ENCODE results near the gene SMAD3. TPM values are rescaled to one million over a fixed set of nuclear protein-coding genes. Genes with fewer than 3 reads are reported as not detected.

SMAD3 gene
- total RNA-seq, 2 donors from 2014 or later, result 19.7 to 52.4 TPM

GRCh38 chr15:67127331-67127664 lies 61.9 kb downstream of the SMAD3 start:
- Histone ChIP-seq H3K9me3 (no peaks in the 10 kb centered on the region), H3K27me3 (no peaks in the 10 kb centered on the region), H3K4me3 (no peak overlapping the region), H3K4me1 (peaks cover 67% of the 10 kb centered on the region), H3K36me3 (replicated peaks in 1 of 2; ENCODE audit: insufficient read depth in 1 of 2, low read depth in 2 of 2) (no peaks in the 10 kb centered on the region), H3K27ac (peak overlapping the region; percentile 59 to 81 (median 74))
- DNase-seq (no peak), ATAC-seq (no peak)
- WGBS, 2 donors, result 44 to 49% methylated on average over 5 of the region's 5 CpGs
- TF ChIP-seq POLR2A (IDR thresholded peaks at IDR 0.05) (no peak), CTCF (IDR thresholded peaks at IDR 0.05) (no peak)
- intact Hi-C loops (cut with DNase I), result no loop called here

DNA sequence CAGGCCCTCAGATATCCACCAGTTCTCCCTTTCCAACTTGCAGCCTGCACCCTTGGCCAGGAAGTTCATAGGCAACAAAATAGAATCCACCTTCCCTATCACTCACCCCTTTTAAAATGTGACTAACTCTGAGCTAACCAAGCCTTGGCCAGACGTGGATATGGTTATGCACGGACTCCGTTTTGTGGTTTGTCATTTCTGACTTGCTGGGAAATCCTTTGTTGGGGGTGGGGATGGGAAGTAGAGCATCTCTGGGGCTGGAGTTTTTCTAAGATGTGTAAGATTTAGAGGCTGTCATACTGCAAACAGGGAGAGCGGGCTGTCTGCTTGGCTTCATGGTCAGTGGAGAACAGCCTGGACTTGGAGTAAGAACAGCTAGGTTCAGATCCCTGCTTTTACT lies 62.6 kb downstream of the SMAD3 start:
- peak overlapping the region in 3 of 4 donors; percentile 74 to 81 (median 75) for H3K27ac ChIP-seq
- peaks cover 74% of the 10 kb centered on the region for H3K4me1 ChIP-seq
- intact Hi-C loops (cut with DNase I), result no loop called here
- WGBS, 2 donors, result 25 to 34% methylated on average over 4 of the region's 4 CpGs
- H3K27me3 ChIP-seq, result no peaks in the 10 kb centered on the region
- no peak for TF ChIP-seq POLR2A (IDR thresholded peaks at IDR 0.05)
- ATAC-seq (no peak), DNase-seq (peak in 1 of 4 donors; percentile 45)
- no peaks in the 10 kb centered on the region for H3K36me3 ChIP-seq (replicated peaks in 1 of 2; ENCODE audit: insufficient read depth in 1 of 2, low read depth in 2 of 2)
- no peaks in the 10 kb centered on the region for H3K9me3 ChIP-seq
- H3K4me3 ChIP-seq, result no peak overlapping the region

GRCh38 chr15:67130166-67130565 lies 64.8 kb downstream of the SMAD3 start:
- DNase-seq, result no peak
- intact Hi-C loops (cut with DNase I), result no loop called here
- no peak for ATAC-seq
- H3K9me3 ChIP-seq, result no peaks in the 10 kb centered on the region
- TF ChIP-seq POLR2A (IDR thresholded peaks at IDR 0.05), result no peak
- TF ChIP-seq CTCF (IDR thresholded peaks at IDR 0.05), result no peak
- H3K36me3 ChIP-seq (replicated peaks in 1 of 2; ENCODE audit: insufficient read depth in 1 of 2, low read depth in 2 of 2), result no peaks in the 10 kb centered on the region
- H3K27me3 ChIP-seq, result no peaks in the 10 kb centered on the region
- whole genome bisulfite sequencing, 2 donors, result 80 to 88% methylated on average over 12 of the region's 12 CpGs
- H3K4me3 ChIP-seq, result no peak overlapping the region
- H3K27ac ChIP-seq, result no peak overlapping the region
- H3K4me1 ChIP-seq, result peaks cover 81% of the 10 kb centered on the region

DNA sequence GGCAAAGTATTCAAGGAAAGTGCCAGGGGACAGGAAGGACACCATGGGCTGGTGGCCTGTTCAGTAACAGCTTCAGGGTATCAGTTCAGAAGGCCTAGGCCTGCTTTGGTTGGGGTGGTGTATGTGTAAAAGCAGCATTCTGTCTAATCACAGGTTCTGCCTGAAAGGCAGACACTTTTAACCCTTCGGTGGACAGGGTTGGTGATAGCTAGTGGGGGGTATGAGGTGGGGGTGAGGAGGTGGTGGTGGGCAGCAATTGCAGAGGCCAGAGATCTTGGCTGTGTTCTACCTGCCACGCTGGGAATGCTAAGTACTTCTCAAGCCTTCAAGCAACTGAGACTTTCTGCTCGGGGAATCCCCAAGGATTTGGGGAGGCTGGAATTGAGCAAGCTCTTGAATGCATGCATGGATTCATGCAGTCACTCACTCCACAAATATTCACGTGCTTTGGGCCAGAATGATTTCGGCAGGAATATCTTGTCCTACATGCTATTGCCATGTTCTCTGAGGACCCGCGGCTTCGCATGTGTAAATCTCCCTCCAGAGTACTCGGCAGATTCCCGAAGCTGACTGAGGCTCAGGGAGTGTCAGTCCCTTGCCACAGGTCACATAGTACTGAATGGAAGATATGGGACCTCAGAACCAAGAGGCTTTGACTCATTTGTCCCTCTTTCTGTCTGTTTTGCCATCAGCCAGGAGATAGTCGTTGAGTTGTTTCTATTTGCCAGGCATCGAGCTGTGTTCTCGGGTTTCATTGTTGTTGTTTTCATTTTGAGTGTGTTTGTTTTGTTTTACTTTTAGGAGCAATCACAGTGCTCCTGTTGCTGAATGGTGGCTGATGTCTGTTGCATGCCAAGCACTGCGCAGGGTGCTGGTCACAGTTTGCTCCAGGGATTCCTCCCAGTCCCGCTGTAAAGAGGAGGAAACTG lies 65.5 kb downstream of the SMAD3 start:
- no peak overlapping the region for H3K27ac ChIP-seq
- no peaks in the 10 kb centered on the region for H3K27me3 ChIP-seq
- ATAC-seq, result no peak
- WGBS, 2 donors, result 68 to 70% methylated on average over 14 to 15 of the region's 15 CpGs
- no peaks in the 10 kb centered on the region for H3K9me3 ChIP-seq
- peaks cover 81% of the 10 kb centered on the region for H3K4me1 ChIP-seq
- no peaks in the 10 kb centered on the region for H3K36me3 ChIP-seq (replicated peaks in 1 of 2; ENCODE audit: insufficient read depth in 1 of 2, low read depth in 2 of 2)
- intact Hi-C loops (cut with DNase I), result no loop called here
- H3K4me3 ChIP-seq, result no peak overlapping the region
- peak in 1 of 4 donors; percentile 21 for DNase-seq
- TF ChIP-seq CTCF (IDR thresholded peaks at IDR 0.05) (no peak), POLR2A (IDR thresholded peaks at IDR 0.05) (no peak)

DNA sequence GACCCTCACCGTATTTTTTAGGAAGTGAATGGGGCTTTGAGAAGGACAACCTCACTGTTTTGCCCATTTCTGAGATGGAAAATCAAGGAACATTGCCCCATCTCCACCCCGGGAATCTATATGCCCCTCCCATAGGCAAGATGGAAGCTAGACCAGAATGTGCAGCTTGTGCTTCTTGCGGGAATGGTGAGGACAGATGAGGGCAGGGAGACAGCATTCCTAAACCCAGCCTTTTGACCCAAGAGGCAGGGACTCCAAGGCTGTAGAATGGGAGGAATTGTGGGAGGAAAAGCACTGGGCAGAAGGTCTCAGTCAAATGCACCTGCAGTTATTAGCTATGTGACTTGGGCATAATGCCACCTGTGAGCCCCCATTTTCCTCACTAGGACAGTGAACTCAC lies 66.9 kb downstream of the SMAD3 start:
- Histone ChIP-seq H3K9me3 (no peaks in the 10 kb centered on the region), H3K36me3 (replicated peaks in 1 of 2; ENCODE audit: insufficient read depth in 1 of 2, low read depth in 2 of 2) (no peaks in the 10 kb centered on the region), H3K27ac (peak overlapping the region in 1 of 4 donors; percentile 6), H3K27me3 (no peaks in the 10 kb centered on the region), H3K4me1 (peaks cover 81% of the 10 kb centered on the region), H3K4me3 (no peak overlapping the region)
- no peak for ATAC-seq
- no peak for DNase-seq
- WGBS, 2 donors, result 60 to 80% methylated on average over 3 of the region's 3 CpGs
- no peak for TF ChIP-seq POLR2A (IDR thresholded peaks at IDR 0.05)
- no peak for TF ChIP-seq CTCF (IDR thresholded peaks at IDR 0.05)
- intact Hi-C loops (cut with DNase I), result no loop called here

All from body of pancreas (tissue), 4 donors.